Ascending aorta (tissue), 2 donors: ENCODE measurements around the gene EFTUD2. TPM values are rescaled to one million over a fixed set of nuclear protein-coding genes. Genes with fewer than 3 reads are reported as not detected.
A peak's percentile ranks its signal among the peaks of the same experiment; 100 is the strongest.

Experiments
- DNase-seq, 2 donors: peaks; one replicate each; pipeline ENCODE4 v3.0.0-alpha.2; 2019; ENCODE audit warnings: low spot score in 2 of 2
- H3K27ac ChIP-seq, 2 donors: fragments of 200-600 bp; sonication (generic); one replicate each; pipeline ENCODE4 v1.5.1; 2016 to 2017; ENCODE audit warnings: mild to moderate bottlenecking in 1 of 2
- H3K27me3 ChIP-seq: fragments of 200-600 bp; sonication (generic); one replicate; pipeline ENCODE4 v1.5.1; 2017
- H3K36me3 ChIP-seq, 2 donors: fragments of 200-600 bp; sonication (generic); one replicate each; pipeline ENCODE4 v1.5.1; 2016
- H3K4me1 ChIP-seq, 2 donors: fragments of 200-600 bp; sonication (generic); one replicate each; pipeline ENCODE4 v1.5.1; 2016 to 2017; ENCODE audit warnings: mild to moderate bottlenecking in 1 of 2
- H3K4me3 ChIP-seq, 2 donors: fragments of 200-600 bp; sonication (generic); one replicate each; pipeline ENCODE4 v1.5.1; 2016 to 2017; ENCODE audit warnings: mild to moderate bottlenecking in 1 of 2
- H3K9me3 ChIP-seq, 2 donors: fragments of 200-600 bp; sonication (generic); one replicate each; pipeline ENCODE4 v1.5.1; 2016
- intact Hi-C: fragments of 100-400 bp; cut with DNase I; formaldehyde crosslinking; loops from one replicate; pipeline ENCODE4 v1.15.1; 2023
- total RNA-seq: library from RNA; depleted of rRNA; stranded (reverse); fragments of >200 nt; gene quantifications from one replicate; pipeline ENCODE4 v1.1.0, GENCODE V29; 2016
- TF ChIP-seq, protein P1 (sequence below), 3 experiments: fragments of 200-600 bp in 2 of 3; fragments of 450-650 bp in 1 of 3; sonication (generic) in 2 of 3; IDR thresholded peaks; one replicate each; pipeline ENCODE4 v1.5.1; 2016 to 2019; ENCODE audit warnings: antibody characterized with exemption in 3 of 3, mild to moderate bottlenecking in 1 of 3, moderate library complexity in 1 of 3

The EFTUD2 gene
- total RNA-seq, 1 donor from 2014 or later, result 126 TPM

DNA sequence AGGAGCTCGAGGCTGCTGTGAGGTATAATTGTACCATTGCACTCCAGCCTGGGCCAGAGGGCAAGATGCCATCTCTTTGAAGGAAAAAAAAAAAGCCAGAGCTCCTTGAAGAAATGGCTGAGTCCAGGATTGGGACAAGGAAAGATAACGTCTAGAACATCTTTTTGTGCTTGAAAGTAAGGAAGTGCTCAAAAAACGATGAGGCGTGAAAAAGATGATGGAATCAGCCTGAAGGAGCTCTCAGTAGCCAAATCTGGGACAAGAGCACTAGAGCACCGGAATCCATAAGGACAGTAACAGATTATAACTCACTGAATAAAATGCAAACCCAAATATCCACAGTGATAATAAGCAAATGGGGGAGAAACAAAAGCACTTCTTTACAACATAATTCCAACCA is 22.1 kb downstream of the EFTUD2 start:
- Histone ChIP-seq H3K4me3 (no peak overlapping the region), H3K4me1 (peaks cover 0 to 3% of the 10 kb centered on the region in 2 donors), H3K27me3 (no peaks in the 10 kb centered on the region), H3K27ac (no peak overlapping the region), H3K9me3 (no peaks in the 10 kb centered on the region), H3K36me3 (peaks cover 56 to 75% of the 10 kb centered on the region in 2 donors)
- no peak for DNase-seq
- intact Hi-C loops, result no loop called here
- TF ChIP-seq, protein P1, sequence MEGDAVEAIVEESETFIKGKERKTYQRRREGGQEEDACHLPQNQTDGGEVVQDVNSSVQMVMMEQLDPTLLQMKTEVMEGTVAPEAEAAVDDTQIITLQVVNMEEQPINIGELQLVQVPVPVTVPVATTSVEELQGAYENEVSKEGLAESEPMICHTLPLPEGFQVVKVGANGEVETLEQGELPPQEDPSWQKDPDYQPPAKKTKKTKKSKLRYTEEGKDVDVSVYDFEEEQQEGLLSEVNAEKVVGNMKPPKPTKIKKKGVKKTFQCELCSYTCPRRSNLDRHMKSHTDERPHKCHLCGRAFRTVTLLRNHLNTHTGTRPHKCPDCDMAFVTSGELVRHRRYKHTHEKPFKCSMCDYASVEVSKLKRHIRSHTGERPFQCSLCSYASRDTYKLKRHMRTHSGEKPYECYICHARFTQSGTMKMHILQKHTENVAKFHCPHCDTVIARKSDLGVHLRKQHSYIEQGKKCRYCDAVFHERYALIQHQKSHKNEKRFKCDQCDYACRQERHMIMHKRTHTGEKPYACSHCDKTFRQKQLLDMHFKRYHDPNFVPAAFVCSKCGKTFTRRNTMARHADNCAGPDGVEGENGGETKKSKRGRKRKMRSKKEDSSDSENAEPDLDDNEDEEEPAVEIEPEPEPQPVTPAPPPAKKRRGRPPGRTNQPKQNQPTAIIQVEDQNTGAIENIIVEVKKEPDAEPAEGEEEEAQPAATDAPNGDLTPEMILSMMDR (IDR thresholded peaks at IDR 0.05), result no peak

DNA sequence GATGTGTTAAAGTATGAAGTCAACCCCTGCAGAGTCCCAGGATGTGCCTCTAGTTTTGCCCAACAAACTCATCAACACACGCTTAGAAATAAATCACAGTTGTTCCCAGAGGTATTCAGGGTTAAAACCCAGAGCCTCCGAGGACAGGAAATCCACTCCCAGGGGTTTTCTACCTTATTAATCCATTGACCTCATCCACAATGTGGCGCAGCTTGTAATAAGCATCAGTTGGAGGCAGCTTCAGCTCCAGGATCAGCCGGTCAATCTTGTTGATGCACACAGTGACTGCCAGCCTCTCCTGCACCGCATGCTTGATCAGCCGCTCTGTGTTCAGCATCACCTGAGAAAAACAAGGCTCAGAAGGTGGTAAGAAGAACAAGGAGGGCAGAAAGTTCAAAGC is 23.5 kb downstream of the EFTUD2 start:
- Histone ChIP-seq H3K4me1 (peaks cover 3% of the 10 kb centered on the region in 2 donors), H3K27ac (no peak overlapping the region), H3K36me3 (peaks cover 55 to 75% of the 10 kb centered on the region in 2 donors), H3K27me3 (no peaks in the 10 kb centered on the region), H3K9me3 (no peaks in the 10 kb centered on the region), H3K4me3 (no peak overlapping the region)
- TF ChIP-seq, protein P1 (IDR thresholded peaks at IDR 0.05), result no peak
- no peak for DNase-seq
- intact Hi-C loops, result no loop called here

DNA sequence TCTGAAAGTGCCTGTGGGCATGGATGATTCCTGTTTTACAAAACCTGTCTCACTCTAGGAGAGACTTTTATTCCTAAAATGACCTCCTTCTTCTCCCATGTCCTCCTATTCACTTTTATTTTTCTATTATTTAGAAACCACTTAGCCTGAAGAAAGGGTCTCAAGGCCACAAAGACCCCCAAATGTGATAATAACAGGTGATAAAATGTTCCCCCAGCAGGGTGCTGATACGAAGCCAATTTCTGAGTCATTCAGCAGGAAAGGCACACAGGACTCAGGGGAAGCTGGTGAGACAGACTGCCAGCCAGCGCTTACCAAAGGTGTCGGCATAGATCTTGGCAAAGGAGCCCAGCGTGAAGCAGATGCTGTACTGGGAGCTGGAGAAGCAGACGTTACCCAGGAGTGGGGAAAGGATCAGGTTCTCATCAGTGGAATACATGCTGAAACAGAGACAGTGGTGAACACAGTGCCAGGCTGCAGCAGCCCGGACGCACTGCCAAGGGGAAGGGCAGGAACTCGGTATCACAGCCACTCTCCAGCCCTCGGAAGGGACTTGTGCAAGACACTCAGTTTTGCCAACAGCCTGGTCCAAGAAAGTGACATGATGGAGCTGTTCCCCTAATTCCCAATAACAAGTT is 27.0 kb downstream of the EFTUD2 start:
- Histone ChIP-seq H3K4me3 (no peak overlapping the region), H3K36me3 (peaks cover 52 to 75% of the 10 kb centered on the region in 2 donors), H3K4me1 (peaks cover 3% of the 10 kb centered on the region in 2 donors), H3K27me3 (no peaks in the 10 kb centered on the region), H3K9me3 (no peaks in the 10 kb centered on the region), H3K27ac (peak overlapping the region; percentile 34 to 71)
- TF ChIP-seq, protein P1 (IDR thresholded peaks at IDR 0.05), result no peak
- peak; percentile 38 to 64 for DNase-seq
- intact Hi-C loops, result no loop called here

DNA sequence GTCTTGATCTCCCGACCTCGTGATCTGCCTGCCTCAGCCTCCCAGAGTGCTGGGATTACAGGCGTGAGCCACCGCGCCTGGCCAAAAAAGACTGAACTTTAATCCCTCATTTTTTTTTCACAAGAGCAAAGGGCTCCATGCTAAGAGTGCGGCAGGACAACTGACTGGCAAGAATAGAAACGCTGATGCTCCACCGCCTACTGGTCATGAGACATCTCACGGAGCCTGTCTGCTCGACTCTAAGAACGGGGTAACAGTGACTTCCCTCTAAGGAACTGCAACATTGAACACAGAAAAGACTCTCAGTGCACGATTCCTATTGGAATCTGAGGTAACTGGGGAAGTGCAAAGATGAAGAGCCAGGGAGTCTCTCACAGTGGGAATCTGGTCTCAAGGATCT is 27.7 kb downstream of the EFTUD2 start:
- TF ChIP-seq, protein P1 (IDR thresholded peaks at IDR 0.05), result no peak
- DNase-seq, result no peak
- Histone ChIP-seq H3K4me1 (peaks cover 3% of the 10 kb centered on the region in 2 donors), H3K4me3 (no peak overlapping the region), H3K9me3 (no peaks in the 10 kb centered on the region), H3K27me3 (no peaks in the 10 kb centered on the region), H3K27ac (peak overlapping the region; percentile 34 to 71), H3K36me3 (peaks cover 51 to 78% of the 10 kb centered on the region in 2 donors)
- intact Hi-C loops, result no loop called here

DNA sequence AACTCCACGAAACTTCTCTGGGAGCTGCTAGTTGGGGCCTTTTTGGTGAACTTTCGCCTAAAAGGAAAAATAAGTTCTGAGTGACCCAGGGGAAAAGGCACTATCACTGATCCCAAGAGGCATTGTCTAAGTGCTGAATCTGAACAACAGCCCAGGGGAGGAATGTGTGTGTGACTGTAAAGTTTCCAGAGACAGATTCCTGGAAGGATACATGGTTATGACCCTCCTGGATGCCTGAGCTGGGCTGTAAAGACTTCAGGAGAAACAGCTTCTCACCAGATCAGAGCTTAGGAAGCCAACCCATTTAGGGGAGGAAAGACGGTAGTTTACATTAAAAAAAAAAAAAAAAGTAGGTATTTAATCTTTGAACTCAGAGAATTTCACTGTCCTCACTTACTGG is 31.4 kb downstream of the EFTUD2 start:
- Histone ChIP-seq H3K36me3 (peaks cover 61 to 79% of the 10 kb centered on the region in 2 donors), H3K27me3 (no peaks in the 10 kb centered on the region), H3K4me3 (no peak overlapping the region), H3K9me3 (no peaks in the 10 kb centered on the region), H3K4me1 (peaks cover 0 to 3% of the 10 kb centered on the region in 2 donors), H3K27ac (no peak overlapping the region)
- no peak for DNase-seq
- intact Hi-C loops, result loop anchor here (5.0 kb wide), 1 partner anchor 36 kb away; the partner anchor contains the start of gene GJC1
- TF ChIP-seq, protein P1 (IDR thresholded peaks at IDR 0.05), result no peak
